HG03280 (cell line): ENCODE results near the gene CD247.

Experiments used
- ATAC-seq: cut with Tn5 transposase; IDR thresholded peaks from one replicate; pipeline ENCODE4 v1.9.1; 2021; ENCODE audit warnings: mild to moderate bottlenecking, moderate library complexity; ENCODE audit not compliant: unreplicated experiment

CD247 gene

GRCh38 chr1:167440776-167441175, 77.6 kb downstream of the CD247 start:
- no peak for ATAC-seq

- ATAC-seq, result no peak
These were observed 78.0 kb downstream of the CD247 start for GRCh38 chr1:167440345-167440744.

- peak; percentile 45 for ATAC-seq
These were observed 78.9 kb downstream of the CD247 start for GRCh38 chr1:167439301-167439988.

- ATAC-seq, result no peak
These were observed 79.9 kb downstream of the CD247 start for GRCh38 chr1:167438171-167439138.

DNA sequence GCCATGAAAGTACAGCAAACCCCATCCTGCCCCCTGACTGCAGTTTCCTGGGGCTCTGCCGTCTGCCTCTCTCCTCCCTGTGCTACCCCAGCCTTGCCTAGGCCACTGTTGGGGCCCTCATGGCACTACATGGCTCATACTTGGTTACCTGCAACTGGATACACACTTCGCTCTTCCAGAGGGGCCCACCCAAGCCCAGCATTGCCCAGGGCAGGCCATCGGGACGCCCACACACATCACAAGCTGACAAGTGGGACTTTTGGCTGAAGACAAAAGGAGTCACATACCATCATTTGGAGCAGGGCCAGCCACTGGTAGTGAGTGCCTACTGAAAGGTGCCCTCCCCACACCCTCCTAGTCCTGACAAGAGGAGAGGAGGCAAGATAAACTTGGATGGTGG, 82.8 kb downstream of the CD247 start:
- ATAC-seq, result no peak

DNA sequence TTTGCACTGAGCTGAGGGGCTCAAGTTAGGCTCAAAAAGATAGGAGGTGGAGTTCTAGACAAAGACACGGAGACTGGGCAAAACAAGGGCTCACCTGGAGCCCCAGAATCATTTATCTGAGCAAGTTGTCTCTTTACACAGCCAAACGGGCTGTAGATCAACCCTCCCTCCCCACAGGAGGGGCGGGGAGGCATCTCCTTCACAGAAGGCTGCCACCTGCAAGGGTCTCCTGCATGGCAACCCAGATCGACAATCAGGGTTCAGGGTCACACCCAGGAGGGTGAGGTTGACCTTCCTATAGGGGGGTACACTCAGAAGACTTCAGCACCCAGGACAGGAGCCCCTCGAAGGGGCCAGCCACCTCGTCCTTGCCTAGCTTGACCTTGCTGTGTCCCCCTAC, 84.0 kb downstream of the CD247 start:
- ATAC-seq, result no peak

DNA sequence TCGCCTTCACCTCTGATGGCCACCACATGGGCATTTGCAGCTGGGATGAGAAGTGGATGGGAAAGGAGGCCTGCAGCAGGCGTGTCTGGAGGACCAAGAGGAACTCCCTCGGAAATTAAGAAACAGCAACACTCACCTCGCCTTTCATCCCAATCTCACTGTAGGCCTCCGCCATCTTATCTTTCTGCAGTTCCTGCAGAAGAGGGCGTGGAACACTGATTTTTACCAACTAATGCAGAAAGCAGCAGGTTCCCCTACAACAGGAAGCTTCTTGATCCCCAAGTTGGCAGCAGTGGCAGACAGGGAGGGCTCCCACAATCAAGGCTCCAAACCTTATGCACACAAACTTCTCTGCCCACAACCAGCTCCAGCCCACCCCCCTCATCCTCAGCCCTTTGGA, 84.4 kb downstream of the CD247 start:
- ATAC-seq, result no peak

DNA sequence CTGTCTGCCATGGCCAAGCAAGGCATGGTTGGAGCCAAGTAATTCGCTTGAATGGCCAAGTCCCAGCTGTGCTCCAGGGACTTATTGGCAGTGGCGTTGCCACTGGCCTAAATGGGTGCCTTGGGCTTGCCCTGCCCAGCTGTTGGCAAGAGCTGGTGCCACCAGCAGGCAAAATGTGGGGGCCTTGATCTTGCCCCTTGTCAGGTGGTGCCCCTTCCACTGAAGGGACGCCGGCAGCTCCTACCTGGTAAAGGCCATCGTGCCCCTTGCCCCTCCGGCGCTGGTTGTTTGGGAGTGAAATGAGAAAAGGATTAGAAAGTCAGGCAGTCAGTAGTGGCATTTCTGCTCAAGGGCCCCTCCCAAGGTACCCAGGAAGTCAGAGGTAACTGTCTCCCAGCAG, 85.5 kb downstream of the CD247 start:
- no peak for ATAC-seq

DNA sequence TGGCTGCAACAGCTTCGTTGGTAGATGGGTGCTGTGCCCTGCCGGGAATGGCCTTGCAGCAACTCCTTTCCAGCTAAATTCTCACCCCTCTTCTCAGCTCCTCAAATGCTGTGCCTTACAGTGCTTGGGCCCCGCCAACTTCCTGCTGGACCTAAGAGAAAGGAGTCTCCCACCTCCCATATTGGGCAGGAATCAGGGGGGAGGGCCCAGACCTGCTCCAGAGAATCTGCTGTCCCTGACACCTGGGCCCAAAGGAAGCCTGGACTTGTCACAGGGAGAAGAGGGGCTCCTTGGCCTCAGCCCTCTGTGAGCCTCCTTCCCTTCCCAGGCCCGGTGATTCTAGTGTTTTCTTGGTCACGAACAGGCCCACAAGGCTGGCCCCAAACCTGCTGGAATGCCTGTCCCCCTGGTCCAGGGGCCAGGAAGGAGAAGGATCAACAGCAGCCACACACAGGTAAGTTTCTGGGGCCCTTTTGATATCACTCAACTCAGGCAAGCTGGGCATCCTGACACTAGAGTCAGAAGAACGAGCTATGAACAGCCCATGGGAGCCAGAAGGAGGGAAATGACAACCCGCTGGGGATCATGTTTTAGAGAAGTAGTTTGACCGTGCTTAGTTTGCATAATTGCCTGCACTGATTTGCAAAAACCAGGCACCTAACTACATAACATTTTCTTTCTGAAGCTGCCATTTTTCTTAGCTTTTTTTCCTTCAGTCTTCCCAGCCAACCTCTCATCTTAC, 86.2 kb downstream of the CD247 start:
- ATAC-seq, result no peak

- ATAC-seq, result no peak
These were observed 86.9 kb downstream of the CD247 start for GRCh38 chr1:167431261-167431908.

- no peak for ATAC-seq
These were observed 87.5 kb downstream of the CD247 start for GRCh38 chr1:167430849-167431242.

GRCh38 chr1:167430134-167430848, 88.0 kb downstream of the CD247 start:
- peak; percentile 53 for ATAC-seq

DNA sequence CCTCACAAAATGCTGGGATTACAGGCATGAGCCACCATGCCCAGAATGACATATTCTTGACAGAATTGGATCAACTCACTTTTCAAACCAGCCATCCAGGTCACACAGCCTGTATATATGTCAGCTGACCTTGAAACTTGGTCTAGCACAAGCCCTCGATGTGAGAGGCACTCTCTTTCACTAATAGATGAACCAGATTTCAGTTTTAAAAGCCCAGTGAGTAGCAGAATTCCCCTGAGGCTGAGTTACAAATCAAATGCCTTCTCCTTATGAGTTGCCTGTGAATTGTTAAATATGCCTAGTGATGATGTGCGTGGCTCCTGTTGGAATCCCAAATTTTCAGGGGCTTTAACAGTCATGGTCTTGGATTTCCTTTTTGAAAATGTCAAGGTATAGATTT, 88.7 kb downstream of the CD247 start:
- ATAC-seq, result no peak

DNA sequence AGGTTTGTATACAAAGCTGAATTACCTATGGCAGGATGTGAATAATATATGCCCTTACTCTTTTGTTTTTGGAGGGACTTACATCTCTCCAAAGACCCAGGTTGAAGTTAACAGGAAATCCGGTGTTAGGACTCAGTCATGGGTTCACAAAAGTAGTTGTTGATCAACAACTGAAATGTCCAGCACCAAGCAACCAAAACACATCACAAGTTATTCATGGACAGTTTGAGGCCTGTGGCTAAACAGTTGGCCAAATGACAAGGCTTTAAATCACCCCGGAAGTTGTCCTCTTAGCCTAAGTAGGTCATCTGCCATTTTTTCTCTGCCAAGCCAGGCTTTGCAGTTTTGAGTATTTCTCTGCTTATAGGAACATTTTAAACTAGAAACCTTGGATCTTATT, 89.9 kb downstream of the CD247 start:
- ATAC-seq, result no peak

DNA sequence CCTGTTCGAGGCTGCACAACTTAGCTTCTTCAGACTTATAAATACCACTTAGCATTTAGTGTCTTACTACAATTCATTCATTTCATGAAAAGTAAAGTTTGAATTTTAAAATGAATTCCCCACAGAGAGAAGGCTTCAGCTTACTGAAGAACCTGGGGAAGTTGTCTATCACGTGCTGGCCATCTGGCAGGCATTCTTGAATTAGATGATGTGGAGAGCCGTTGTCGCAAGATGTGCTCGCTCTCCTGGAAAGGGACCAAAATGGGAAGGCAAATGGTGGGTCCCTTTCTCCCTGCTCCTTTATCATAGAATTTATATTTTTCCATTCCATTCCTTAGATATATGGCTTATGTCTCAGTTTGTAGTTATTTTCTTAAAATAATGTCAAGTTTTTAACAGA, 90.5 kb downstream of the CD247 start:
- no peak for ATAC-seq

DNA sequence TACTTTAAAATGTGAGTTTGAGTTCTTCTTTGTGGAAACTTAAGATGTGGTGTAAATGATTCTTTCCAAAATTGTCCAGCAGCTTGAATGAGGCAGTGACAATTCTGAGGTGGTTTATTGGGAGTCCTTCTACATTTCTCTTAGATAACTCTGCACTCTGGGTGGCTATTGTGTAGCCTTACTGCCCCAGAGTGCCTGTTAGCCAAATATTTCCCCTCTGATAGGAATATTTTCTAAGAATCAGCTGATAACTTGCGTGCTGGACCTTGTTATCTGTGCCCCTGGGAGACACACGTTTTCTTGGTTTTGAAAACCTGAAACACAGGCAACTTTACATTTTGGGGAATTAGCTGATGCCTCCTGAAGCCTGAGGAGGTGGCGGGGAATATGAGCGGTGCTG, 91.6 kb downstream of the CD247 start:
- no peak for ATAC-seq

GRCh38 chr1:167425482-167425881, 92.8 kb downstream of the CD247 start:
- ATAC-seq, result no peak

GRCh38 chr1:167423684-167424619, 94.4 kb downstream of the CD247 start:
- ATAC-seq, result no peak

- ATAC-seq, result no peak
These were observed 97.8 kb downstream of the CD247 start for GRCh38 chr1:167420510-167420909.
